GM12865 (cell line): Measurements from ENCODE around the gene GGN.
A peak's percentile ranks its signal among the peaks of the same experiment; 100 is the strongest.
"Not testable (repeated sequence)": the region's sequence is repeated elsewhere in the genome, so short reads cannot be mapped to it uniquely, and the experiment has no call there.

Experiments
- DNase-seq: peaks from one replicate; pipeline ENCODE4 v3.0.0; 2010; ENCODE audit warnings: low read depth
- H3K4me3 ChIP-seq: 2 replicates; pipeline ENCODE4 v1.5.1; 2011; ENCODE audit warnings: mild to moderate bottlenecking, low read depth, low read length, control low read depth
- TF ChIP-seq, protein P1 (sequence below): IDR thresholded peaks from 2 replicates; pipeline ENCODE4 v1.5.1; 2011; ENCODE audit warnings: low read length, control low read depth, low read depth, inconsistent platforms; ENCODE audit not compliant: insufficient read depth; ENCODE audit errors: missing control alignments

GGN gene

DNA sequence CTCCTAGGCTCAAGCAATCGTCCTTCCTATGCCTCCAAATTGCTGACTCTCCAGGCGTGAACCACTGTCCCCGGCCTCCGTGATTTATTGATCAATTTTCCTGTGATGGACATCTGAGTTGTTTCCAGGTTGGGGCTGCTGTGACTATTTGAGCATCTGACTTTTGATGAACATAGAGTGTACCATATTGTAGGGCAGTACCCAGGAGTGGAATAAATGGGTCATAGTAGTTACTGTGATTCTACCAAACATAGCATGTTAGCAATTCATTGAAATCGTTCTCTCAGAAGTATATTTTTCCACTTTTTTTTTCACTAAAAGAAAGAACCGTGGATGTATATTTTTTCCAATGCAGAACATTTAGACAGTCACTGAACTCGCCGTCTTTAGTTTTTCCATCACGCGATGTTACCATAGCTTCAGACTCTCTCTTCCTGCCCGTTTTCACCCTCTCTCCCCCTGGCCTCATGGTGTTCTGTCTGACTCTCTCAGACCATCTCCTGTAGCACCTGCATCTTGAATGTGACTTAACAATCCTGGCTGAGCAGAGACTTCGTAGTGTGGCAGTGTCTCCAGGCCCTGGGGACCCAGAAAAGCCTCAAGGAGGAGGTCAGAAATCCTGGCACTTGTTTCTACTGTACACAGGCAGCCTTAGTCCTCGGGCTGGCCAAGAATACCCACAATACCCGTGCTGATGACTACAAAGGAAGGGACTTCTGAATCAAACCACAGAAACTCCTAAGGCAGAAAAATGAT, 41.4 kb upstream of the GGN start:
- TF ChIP-seq, protein P1, sequence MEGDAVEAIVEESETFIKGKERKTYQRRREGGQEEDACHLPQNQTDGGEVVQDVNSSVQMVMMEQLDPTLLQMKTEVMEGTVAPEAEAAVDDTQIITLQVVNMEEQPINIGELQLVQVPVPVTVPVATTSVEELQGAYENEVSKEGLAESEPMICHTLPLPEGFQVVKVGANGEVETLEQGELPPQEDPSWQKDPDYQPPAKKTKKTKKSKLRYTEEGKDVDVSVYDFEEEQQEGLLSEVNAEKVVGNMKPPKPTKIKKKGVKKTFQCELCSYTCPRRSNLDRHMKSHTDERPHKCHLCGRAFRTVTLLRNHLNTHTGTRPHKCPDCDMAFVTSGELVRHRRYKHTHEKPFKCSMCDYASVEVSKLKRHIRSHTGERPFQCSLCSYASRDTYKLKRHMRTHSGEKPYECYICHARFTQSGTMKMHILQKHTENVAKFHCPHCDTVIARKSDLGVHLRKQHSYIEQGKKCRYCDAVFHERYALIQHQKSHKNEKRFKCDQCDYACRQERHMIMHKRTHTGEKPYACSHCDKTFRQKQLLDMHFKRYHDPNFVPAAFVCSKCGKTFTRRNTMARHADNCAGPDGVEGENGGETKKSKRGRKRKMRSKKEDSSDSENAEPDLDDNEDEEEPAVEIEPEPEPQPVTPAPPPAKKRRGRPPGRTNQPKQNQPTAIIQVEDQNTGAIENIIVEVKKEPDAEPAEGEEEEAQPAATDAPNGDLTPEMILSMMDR = no peak
- no peak overlapping the region for H3K4me3 ChIP-seq
- no peak for DNase-seq

- not testable (repeated sequence) for H3K4me3 ChIP-seq
- peak; percentile 80 for DNase-seq
These were observed 39.3 kb upstream of the GGN start for GRCh38 chr19:38427035-38427677.

DNA sequence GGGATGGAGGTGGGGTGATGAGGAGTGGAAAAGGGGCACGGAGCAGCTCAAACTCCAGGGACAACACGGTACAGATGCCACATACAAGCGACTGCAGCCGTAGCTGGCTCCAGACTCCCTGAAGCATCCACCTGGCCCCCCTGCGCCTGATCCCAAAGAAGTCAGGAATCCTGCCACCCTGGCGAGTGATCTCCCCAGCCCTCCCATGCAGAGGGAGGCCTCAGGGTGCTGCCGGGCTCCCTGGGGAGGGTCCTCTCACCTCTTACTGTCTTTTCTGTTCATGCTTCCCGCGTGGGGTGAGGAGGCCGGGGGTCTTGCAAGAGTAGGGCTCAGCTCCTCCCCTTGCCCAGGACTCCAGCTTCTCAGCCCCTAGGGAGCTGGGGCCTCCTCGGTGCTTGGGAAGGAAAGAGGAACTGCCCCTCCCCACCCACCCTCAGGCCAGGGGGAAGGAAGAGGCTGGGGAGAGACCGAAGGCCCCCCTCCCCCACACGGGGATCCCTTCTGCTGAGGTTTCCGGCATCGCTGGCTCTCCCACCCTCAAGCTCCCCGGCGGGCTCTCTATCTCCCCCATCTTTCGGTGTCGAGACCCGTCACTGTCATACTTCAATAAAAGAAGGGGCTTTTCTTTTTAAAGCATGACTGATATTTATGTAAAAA, 38.1 kb upstream of the GGN start, which contains the start of gene RASGRP4:
Gene RASGRP4 (minus strand): TSS at position 410 of the 657 bp plus-strand sequence. CDS start 128 bp downstream, at position 282.
- TF ChIP-seq, protein P1 = no peak
- H3K4me3 ChIP-seq = no peak within 1 kb of the TSS
- peak; percentile 29 for DNase-seq

DNA sequence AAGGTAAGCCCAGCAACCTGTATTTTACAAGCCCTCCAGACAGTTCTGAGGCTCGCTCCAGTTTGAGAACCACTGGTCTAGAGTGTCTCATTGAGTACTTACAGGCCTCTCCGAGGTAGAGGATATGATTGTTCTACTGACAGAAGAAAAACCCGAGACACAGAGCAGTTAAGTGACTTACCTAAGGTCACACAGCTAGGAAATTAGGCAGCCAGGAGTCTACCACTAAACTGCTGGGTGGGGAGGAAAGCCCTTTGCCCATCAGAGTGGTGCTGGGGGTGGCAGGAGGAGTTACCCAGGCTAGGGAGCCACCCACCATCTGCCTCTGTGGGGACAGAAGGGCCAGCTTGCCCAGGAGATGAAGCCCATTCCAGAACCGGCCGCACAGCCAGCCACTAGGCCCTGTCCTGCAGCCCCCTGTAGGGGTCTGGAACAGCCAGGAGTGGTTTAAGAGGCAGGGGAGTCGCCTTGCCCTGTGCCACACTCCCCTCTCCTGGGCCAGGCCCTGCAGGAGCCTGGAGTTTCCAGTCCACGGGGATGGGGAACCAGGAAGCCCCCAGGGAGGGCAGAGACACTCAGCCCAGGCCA, 37.5 kb upstream of the GGN start:
- TF ChIP-seq, protein P1 = no peak
- DNase-seq = no peak
- H3K4me3 ChIP-seq = no peak overlapping the region

DNA sequence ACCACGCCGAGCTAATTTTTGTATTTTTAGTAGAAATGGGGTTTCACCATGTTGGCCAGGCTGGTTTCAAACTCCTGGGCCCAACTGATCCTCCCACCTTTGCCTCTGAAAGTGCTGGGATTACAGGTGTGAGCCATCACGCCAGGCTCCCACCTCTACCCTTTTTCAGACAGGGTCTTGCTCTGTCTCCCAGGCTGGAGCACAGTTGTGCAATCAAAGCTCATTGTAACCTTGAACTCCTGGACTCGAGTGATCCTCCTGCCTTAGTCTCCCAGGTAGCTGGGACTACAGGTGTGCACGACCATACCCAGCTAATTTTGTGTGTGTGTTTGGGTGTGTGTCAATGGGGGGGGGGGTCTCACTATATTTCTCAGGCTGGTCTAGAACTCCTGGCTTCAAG, 36.4 kb upstream of the GGN start:
- H3K4me3 ChIP-seq = no peak overlapping the region

GRCh38 chr19:38422438-38422837, 34.6 kb upstream of the GGN start:
- TF ChIP-seq, protein P1 = no peak
- no peak for DNase-seq
- no peak overlapping the region for H3K4me3 ChIP-seq

More for the DNA sequence above, 36.4 kb upstream of the GGN start:
- TF ChIP-seq, protein P1 = no peak
- no peak for DNase-seq

DNA sequence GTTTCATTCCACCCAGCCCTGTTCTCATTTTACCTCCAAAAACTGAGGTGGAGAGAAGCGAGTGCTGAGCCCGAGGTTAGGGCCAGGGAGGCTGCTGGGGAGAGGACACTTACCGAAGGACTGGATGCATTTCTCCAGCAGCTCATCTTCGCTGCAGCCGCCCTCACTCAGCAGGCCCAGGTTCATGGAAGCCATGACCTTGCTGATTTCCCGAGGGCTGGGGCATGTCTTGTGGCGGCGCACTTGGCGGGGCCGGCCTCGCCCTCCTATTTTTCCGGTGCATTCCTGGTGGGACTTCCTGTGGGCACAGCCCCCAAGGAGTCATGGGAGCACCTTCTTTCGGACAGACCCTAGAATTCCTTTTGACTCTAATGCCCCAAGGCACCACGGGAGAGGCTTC, 34.0 kb upstream of the GGN start:
- no peak for DNase-seq
- TF ChIP-seq, protein P1 = no peak
- no peak overlapping the region for H3K4me3 ChIP-seq
